MCF 10A (cell line): ENCODE measurements around the gene RAF1. TPM values are rescaled to one million over a fixed set of nuclear protein-coding genes. Genes with fewer than 3 reads are reported as not detected.
A peak's percentile ranks its signal among the peaks of the same experiment; 100 is the strongest.

ENCODE experiments used
- Bru-seq: library from RNA; stranded (reverse); fragments of 400-500 nt; gene quantifications from one replicate; lab custom pipeline; 2021; lab: Mats Ljungman, UMichigan
- BruChase-seq, 2 experiments: library from RNA; stranded (reverse); fragments of 400-500 nt; gene quantifications; one replicate each; lab custom pipeline; 2021; lab: Mats Ljungman, UMichigan
- BruUV-seq: library from RNA; stranded (reverse); fragments of 400-500 nt; replicated peaks from 2 replicates; lab custom pipeline; 2021; lab: Mats Ljungman, UMichigan
- CTCF ChIA-PET: fragments of 300-600 bp; sonication (Branson Sonifier 250); formaldehyde crosslinking; extraction: SDS; loops from one replicate; lab custom pipeline; 2021; ENCODE audit warnings: antibody characterized with exemption, inconsistent platforms; lab: Yijun Ruan, JAX
- POLR2A ChIA-PET: fragments of 300-600, 350-650 bp; sonication (Branson Sonifier 250); formaldehyde crosslinking; extraction: SDS; loops from one replicate; lab custom pipeline; 2020; ENCODE audit warnings: antibody characterized with exemption, inconsistent platforms; lab: Yijun Ruan, JAX
- DNase-seq: peaks from one replicate; pipeline ENCODE4 v3.0.0-alpha.2; 2018; ENCODE audit not compliant: unreplicated experiment
- H3K27ac Mint-ChIP-seq: one replicate; pipeline ENCODE4 v1.8.0; 2022; ENCODE audit warnings: mild to moderate bottlenecking, low read depth, mixed read lengths; ENCODE audit not compliant: unreplicated experiment
- H3K27me3 Mint-ChIP-seq: one replicate; pipeline ENCODE4 v1.8.0; 2022; ENCODE audit warnings: mixed read lengths; ENCODE audit not compliant: insufficient read depth, unreplicated experiment
- H3K36me3 Mint-ChIP-seq: one replicate; pipeline ENCODE4 v1.8.0; 2022; ENCODE audit warnings: mild to moderate bottlenecking, moderate library complexity, mixed read lengths; ENCODE audit not compliant: insufficient read depth, unreplicated experiment
- H3K4me1 Mint-ChIP-seq: one replicate; pipeline ENCODE4 v1.8.0; 2022; ENCODE audit warnings: mixed read lengths; ENCODE audit not compliant: insufficient read depth, unreplicated experiment
- H3K4me3 Mint-ChIP-seq: one replicate; pipeline ENCODE4 v1.8.0; 2022; ENCODE audit warnings: mild to moderate bottlenecking, moderate library complexity, mixed read lengths; ENCODE audit not compliant: unreplicated experiment
- H3K9me3 Mint-ChIP-seq: one replicate; pipeline ENCODE4 v1.8.0; 2022; ENCODE audit warnings: mixed read lengths; ENCODE audit not compliant: unreplicated experiment
- CTCF ChIP-seq: fragments of 200-600 bp; IDR thresholded peaks from one replicate; pipeline ENCODE4 v1.8.0; 2022; ENCODE audit warnings: antibody characterized with exemption, mild to moderate bottlenecking; ENCODE audit not compliant: unreplicated experiment
- intact Hi-C: fragments of 100-400 bp; cut with micrococcal nuclease; formaldehyde crosslinking; loops from 2 replicates; pipeline ENCODE4 v1.14.1; 2022
- long read RNA-seq: library from polyadenylated mRNA; stranded (forward); transcript quantifications from one replicate; pipeline ENCODE4 v2.0.0, GENCODE V29; 2022
- total RNA-seq: library from RNA; stranded (reverse); gene quantifications from 2 replicates; pipeline ENCODE4 v1.2.3, GENCODE V29; 2022

The RAF1 gene
- total RNA-seq (75.5 and 76.8 TPM in 2 replicates), Bru-seq, nascent RNA (percentile 83 among the genes with signal in this experiment), BruChase-seq, experiment 1, labeled RNA remaining after a 6-hour chase (percentile 83 among the genes with signal in this experiment), BruChase-seq, experiment 2, labeled RNA remaining after a 2-hour chase (percentile 80 among the genes with signal in this experiment)
- long read RNA-seq, transcript RAF1-201 (17 exons, 3,300 nt) = major isoform, 121 of 184 reads
- long read RNA-seq, partial matches to known transcripts = 14 of 184 reads
- long read RNA-seq, other reads (novel, unspliced or antisense) = 46 of 184 reads

- intact Hi-C loops = loop anchor here (1.0 to 5.0 kb wide), 4 partner anchors 17 to 107 kb away; partner anchors contain the start of gene MKRN2
- Mint-ChIP-seq H3K27ac (peak within 1 kb of the TSS; percentile 98), H3K4me3 (peak within 1 kb of the TSS; percentile 72), H3K36me3 (peaks cover 8% of the 10 kb centered on the region), H3K9me3 (no peaks in the 10 kb centered on the region), H3K4me1 (peaks cover 18% of the 10 kb centered on the region), H3K27me3 (no peaks in the 10 kb centered on the region)
- CTCF ChIA-PET = interaction anchor here (0.7 to 1.1 kb wide), 5 partner anchors 20 to 171 kb away, joined by 3 to 5 read pairs (median 4); no protein-coding TSS in a partner anchor
- peak; percentile 97 for DNase-seq
- POLR2A ChIA-PET = interaction anchor here (0.5 to 3.6 kb wide), 40 partner anchors 9 to 227 kb away, joined by 3 to 46 read pairs (median 4); partner anchors contain the start of genes MKRN2, MKRN2OS, RPL32 and TMEM40
- TSS peak; percentile 95 for BruUV-seq
- TF ChIP-seq CTCF = no peak
Measured at GRCh38 chr3:12663936-12664908, at the start of gene RAF1. RAF1 (minus strand) TSS chr3:12664117; CDS start chr3:12618721, 45,396 bp downstream.

- Mint-ChIP-seq H3K36me3 (peaks cover 5% of the 10 kb centered on the region), H3K4me1 (peaks cover 31% of the 10 kb centered on the region), H3K27ac (no peak overlapping the region), H3K27me3 (no peaks in the 10 kb centered on the region), H3K9me3 (no peaks in the 10 kb centered on the region), H3K4me3 (no peak overlapping the region)
- no peak for DNase-seq
- intact Hi-C loops = no loop called here
- POLR2A ChIA-PET = no interaction called here
- TF ChIP-seq CTCF = no peak
- BruUV-seq = no TSS peak
- CTCF ChIA-PET = interaction anchor here (0.5 to 8.3 kb wide), 8 partner anchors 10 to 181 kb away, joined by 3 to 61 read pairs (median 6); partner anchors contain the start of gene TMEM40
Measured at GRCh38 chr3:12710062-12710461, 46.1 kb upstream of the RAF1 start.

- no peaks in the 10 kb centered on the region for H3K9me3 Mint-ChIP-seq
- peak overlapping the region; percentile 41 for H3K27ac Mint-ChIP-seq
- no TSS peak for BruUV-seq
- H3K4me3 Mint-ChIP-seq = peak overlapping the region; percentile 11
- DNase-seq = no peak
- H3K27me3 Mint-ChIP-seq = no peaks in the 10 kb centered on the region
- intact Hi-C loops = loop anchor here (5.0 to 10.0 kb wide), 3 partner anchors 107 to 575 kb away; no protein-coding TSS in a partner anchor
- ChIA-PET CTCF (interaction anchor here (0.5 to 8.3 kb wide), 19 partner anchors 8 to 313 kb away, joined by 3 to 61 read pairs (median 3); partner anchors contain the start of gene TMEM40), POLR2A (interaction anchor here (0.6 to 2.7 kb wide), 11 partner anchors 14 to 226 kb away, joined by 3 to 35 read pairs (median 4); partner anchors contain the start of genes RAF1, RPL32 and TSEN2)
- H3K4me1 Mint-ChIP-seq = peaks cover 31% of the 10 kb centered on the region
- peaks cover 5% of the 10 kb centered on the region for H3K36me3 Mint-ChIP-seq
- no peak for TF ChIP-seq CTCF
Measured at GRCh38 chr3:12709334-12709733, 45.4 kb upstream of the RAF1 start.
